Cerebellar cortex (tissue), 1 donor: ENCODE results near the gene TLR5.
A peak's percentile ranks its signal among the peaks of the same experiment; 100 is the strongest.

ENCODE experiments used
- DNase-seq: peaks from one replicate; pipeline ENCODE4 v3.0.0-alpha.2; 2015; ENCODE audit warnings: low spot score

The TLR5 gene

GRCh38 chr1:223150443-223150842, 7.4 kb upstream of the TLR5 start:
- no peak for DNase-seq

GRCh38 chr1:223147873-223148272, 4.8 kb upstream of the TLR5 start:
- DNase-seq, result no peak

GRCh38 chr1:223147409-223147808, 4.4 kb upstream of the TLR5 start:
- no peak for DNase-seq

GRCh38 chr1:223146745-223147144, 3.7 kb upstream of the TLR5 start:
- DNase-seq, result no peak

GRCh38 chr1:223144914-223145313, 1.9 kb upstream of the TLR5 start:
- DNase-seq, result no peak

GRCh38 chr1:223144431-223144830, 1.4 kb upstream of the TLR5 start:
- DNase-seq, result no peak

- no peak for DNase-seq
Observed at GRCh38 chr1:223143537-223144248, 645 bp upstream of the TLR5 start.

GRCh38 chr1:223142269-223142668, 779 bp downstream of the TLR5 start:
- no peak for DNase-seq

GRCh38 chr1:223140611-223141405, 2.2 kb downstream of the TLR5 start:
- no peak for DNase-seq

GRCh38 chr1:223137455-223138085, 5.5 kb downstream of the TLR5 start:
- no peak for DNase-seq

GRCh38 chr1:223136086-223136485, 7.0 kb downstream of the TLR5 start:
- DNase-seq, result no peak

- DNase-seq, result no peak
Observed at GRCh38 chr1:223135176-223135942, 7.7 kb downstream of the TLR5 start.

- peak; percentile 78 for DNase-seq
Observed at GRCh38 chr1:223133824-223134435, 9.1 kb downstream of the TLR5 start.

- no peak for DNase-seq
Observed at GRCh38 chr1:223133306-223133823, 9.7 kb downstream of the TLR5 start.

- DNase-seq, result peak; percentile 32
Observed at GRCh38 chr1:223129229-223129901, 13.7 kb downstream of the TLR5 start.

- DNase-seq, result no peak
Observed at GRCh38 chr1:223126741-223127140, 16.3 kb downstream of the TLR5 start.

- DNase-seq, result no peak
Observed at GRCh38 chr1:223125766-223126165, 17.3 kb downstream of the TLR5 start.

- DNase-seq, result no peak
Observed at GRCh38 chr1:223123011-223123610, 19.9 kb downstream of the TLR5 start.

GRCh38 chr1:223118418-223118817, 24.6 kb downstream of the TLR5 start:
- DNase-seq, result no peak

GRCh38 chr1:223116950-223117349, 26.1 kb downstream of the TLR5 start:
- no peak for DNase-seq

- DNase-seq, result no peak
Observed at GRCh38 chr1:223114871-223115270, 28.2 kb downstream of the TLR5 start.
